Endothelial cell of umbilical vein (primary cell): Measurements from ENCODE around the gene LHFPL2. TPM values are rescaled to one million over a fixed set of nuclear protein-coding genes. Genes with fewer than 3 reads are reported as not detected.
A peak's percentile ranks its signal among the peaks of the same experiment; 100 is the strongest.

ENCODE experiments used
- BruUV-seq: library from RNA; stranded (reverse); fragments of 400-500 nt; replicated peaks from 2 replicates; lab custom pipeline; 2021; lab: Mats Ljungman, UMichigan
- CTCF ChIA-PET: fragments of 300-600, 350-600 bp; sonication (Branson Sonifier 250); formaldehyde crosslinking; loops from one replicate; lab custom pipeline; 2021; ENCODE audit warnings: antibody characterized with exemption, inconsistent platforms; lab: Charles Lee
- POLR2A ChIA-PET: fragments of 300-600, 350-600 bp; sonication (Branson Sonifier 250); formaldehyde crosslinking; loops from one replicate; lab custom pipeline; 2021; ENCODE audit warnings: antibody characterized with exemption, inconsistent platforms; lab: Charles Lee
- DNase-seq: peaks from one replicate; pipeline ENCODE4 v3.0.0-alpha.2; 2011; ENCODE audit warnings: low read depth, low spot score
- FAIRE-seq: peaks from 2 replicates; lab custom pipeline; 2011; peaks lifted over from hg19 to GRCh38; lab: Jason Lieb, UNC
- H2AFZ ChIP-seq: 2 replicates; pipeline ENCODE4 v1.6.0; 2012; ENCODE audit warnings: low read depth, low read length, control low read depth, inconsistent platforms
- H3K27ac ChIP-seq: 2 replicates; pipeline ENCODE4 v1.5.1; 2011; ENCODE audit warnings: low read depth, mild to moderate bottlenecking, control low read depth, low read length, moderate library complexity; ENCODE audit not compliant: insufficient read depth
- H3K27me3 ChIP-seq, 2 experiments: 2 replicates each; pipeline versions ENCODE4 v1.6.0 to v1.6.1; 2011; ENCODE audit warnings: low read length in 2 of 2, mixed read lengths in 1 of 2; ENCODE audit not compliant: control insufficient read depth in 2 of 2, insufficient read depth in 2 of 2
- H3K36me3 ChIP-seq, 2 experiments: 2 replicates in 1 of 2; 3 replicates in 1 of 2; pipeline ENCODE4 v1.5.1; 2011; ENCODE audit warnings: low read length in 2 of 2, mild to moderate bottlenecking in 1 of 2, moderate library complexity in 1 of 2; ENCODE audit not compliant: control insufficient read depth in 2 of 2, insufficient read depth in 2 of 2; ENCODE audit errors: extremely low read depth in 1 of 2
- H3K4me1 ChIP-seq: 3 replicates; pipeline ENCODE4 v1.5.1; 2011; ENCODE audit warnings: mild to moderate bottlenecking, low read length; ENCODE audit not compliant: control insufficient read depth, insufficient read depth; ENCODE audit errors: extremely low read depth
- H3K4me2 ChIP-seq: 2 replicates; pipeline ENCODE4 v1.6.1; 2011; ENCODE audit warnings: low read length, control low read depth, mixed read lengths; ENCODE audit not compliant: insufficient read depth
- H3K4me3 ChIP-seq, 3 experiments: fragments of 200-600 bp in 1 of 3; sonication (generic), shearing (Covaris generic) in 1 of 3; replicated peaks in 1 of 3; 2 replicates each; pipeline ENCODE4 v1.5.1; 2011 to 2016; ENCODE audit warnings: control low read depth in 3 of 3, low read length in 3 of 3, mild to moderate bottlenecking in 2 of 3, inconsistent platforms in 1 of 3, low read depth in 1 of 3, moderate library complexity in 1 of 3; ENCODE audit not compliant: insufficient read depth in 1 of 3
- H3K79me2 ChIP-seq: 2 replicates; pipeline ENCODE4 v1.6.0; 2012; ENCODE audit warnings: low read length, inconsistent platforms; ENCODE audit not compliant: control insufficient read depth, insufficient read depth
- H3K9ac ChIP-seq: replicated peaks from 2 replicates; pipeline ENCODE3; 2011; ENCODE audit warnings: low read length, control low read depth; ENCODE audit not compliant: insufficient read depth; ENCODE audit errors: extremely low read depth
- H3K9me1 ChIP-seq: replicated peaks from 3 replicates; pipeline ENCODE4 v1.6.0; 2011; ENCODE audit warnings: mild to moderate bottlenecking, low read length; ENCODE audit not compliant: control insufficient read depth, insufficient read depth; ENCODE audit errors: extremely low read depth
- H3K9me3 ChIP-seq: replicated peaks from 2 replicates; pipeline ENCODE4 v1.5.1; 2012; ENCODE audit warnings: low read length, inconsistent platforms; ENCODE audit not compliant: control insufficient read depth, insufficient read depth
- H4K20me1 ChIP-seq: replicated peaks from 2 replicates; pipeline ENCODE3; 2011; ENCODE audit warnings: mild to moderate bottlenecking, low read length; ENCODE audit not compliant: control insufficient read depth, insufficient read depth; ENCODE audit errors: extremely low read depth
- CTCF ChIP-seq, 2 donors: IDR thresholded peaks; 1 replicate in 1 of 2; 2 replicates in 1 of 2; pipeline ENCODE4 v1.5.1; 2011; ENCODE audit warnings: low read length in 2 of 2, mild to moderate bottlenecking in 2 of 2, moderate library complexity in 2 of 2, control low read depth in 1 of 2, inconsistent platforms in 1 of 2, low read depth in 1 of 2; ENCODE audit not compliant: insufficient read depth in 1 of 2; ENCODE audit errors: extremely low read depth in 1 of 2
- FOS ChIP-seq: IDR thresholded peaks from 2 replicates; pipeline ENCODE4 v1.6.1; 2011; ENCODE audit warnings: mild to moderate bottlenecking, low read length, moderate library complexity, borderline replicate concordance; ENCODE audit not compliant: insufficient read depth
- POLR2A ChIP-seq: IDR thresholded peaks from 2 replicates; pipeline ENCODE4 v1.6.1; 2012; ENCODE audit warnings: low read depth, mild to moderate bottlenecking, control low read depth, low read length
- POLR2AphosphoS5 ChIP-seq: IDR thresholded peaks from 2 replicates; pipeline ENCODE4 v1.6.1; 2012; ENCODE audit warnings: low read depth, mild to moderate bottlenecking, control low read depth, low read length, moderate library complexity; ENCODE audit not compliant: insufficient read depth
- dilution Hi-C: fragments of 300-500 bp; cut with MboI; formaldehyde crosslinking; loops from one replicate; pipeline ENCODE4 v1.15.0; 2019; ENCODE audit warnings: low sequenced_read_pairs; ENCODE audit not compliant: extremely low pct_ligation_motif_present
- intact Hi-C: fragments of 100-400 bp; cut with micrococcal nuclease; formaldehyde crosslinking; loops from one replicate; pipeline ENCODE4 v1.10.0; 2022
- polyA plus RNA-seq, 4 experiments: library from polyadenylated mRNA; depleted of rRNA in 3 of 4; stranded (reverse) in 3 of 4; unstranded in 1 of 4; fragments of >200 nt; gene quantifications; 2 replicates each; pipeline versions ENCODE4 v1.2.1 to v1.2.3, GENCODE V29; 2011 to 2012; ENCODE audit warnings: missing spikeins in 1 of 4
- total RNA-seq: library from RNA; stranded (reverse); gene quantifications from 2 replicates; pipeline ENCODE4 v1.2.3, GENCODE V29; 2021

The LHFPL2 gene
- total and polyA plus RNA-seq, 2 donors (not counting 3 experiments of a cell fraction or from before 2014, with no cell fraction given), result 9.6 to 36.3 TPM

- H3K27ac ChIP-seq, result peak overlapping the region; percentile 82
- ChIA-PET POLR2A (interaction anchor here (0.7 to 1.6 kb wide), 2 partner anchors 121 to 252 kb away, joined by 3 read pairs; no protein-coding TSS in a partner anchor), CTCF (interaction anchor here (0.8 to 3.3 kb wide), 14 partner anchors 9 to 337 kb away, joined by 3 to 13 read pairs (median 4); no protein-coding TSS in a partner anchor)
- peak; percentile 50 for DNase-seq
- TF ChIP-seq FOS (no peak), POLR2AphosphoS5 (peak; percentile 39), CTCF (IDR thresholded peaks at IDR 0.05; ENCODE audit: extremely low read depth in 1 of 2, insufficient read depth in 1 of 2, low read depth in 1 of 2, low read length in 2 of 2) (peak in 1 of 2 donors; percentile 15), POLR2A (no peak)
- no peaks in the 10 kb centered on the region for H3K9me3 ChIP-seq
- intact Hi-C loops (loop anchor here (1.0 to 5.0 kb wide), 6 partner anchors 10 to 334 kb away; partner anchors contain the start of gene SCAMP1), dilution Hi-C loops (no loop called here)
- peak overlapping the region; percentile 62 for H2AFZ ChIP-seq
- peak overlapping the region; percentile 85 for H3K4me2 ChIP-seq
- H3K4me3 ChIP-seq, result peak overlapping the region; percentile 38 to 78 (median 62)
- TSS peak; percentile 39 for BruUV-seq
- H3K27me3 ChIP-seq, result no peaks in the 10 kb centered on the region
- H3K9me1 ChIP-seq, result no peaks in the 10 kb centered on the region
- no peaks in the 10 kb centered on the region for H3K36me3 ChIP-seq
- H3K4me1 ChIP-seq, result peaks cover 16% of the 10 kb centered on the region
- FAIRE-seq, result peak; percentile 24
- H3K9ac ChIP-seq, result peak overlapping the region; percentile 95
- peaks cover 33% of the 10 kb centered on the region for H3K79me2 ChIP-seq
- no peaks in the 10 kb centered on the region for H4K20me1 ChIP-seq
These were observed 674 bp downstream of the LHFPL2 start for GRCh38 chr5:78647838-78648358.
